Inferior parietal cortex (tissue), 1 donor: Measurements from ENCODE around the gene RUFY3.
"Not testable (repeated sequence)": the region's sequence is repeated elsewhere in the genome, so short reads cannot be mapped to it uniquely, and the experiment has no call there.

Experiments used
- DNase-seq: peaks from one replicate; pipeline ENCODE4 v3.0.0-alpha.2; 2016; ENCODE audit errors: extremely low spot score

The RUFY3 gene

GRCh38 chr4:70737409-70737808 is 15.6 kb downstream of the RUFY3 start:
- DNase-seq: no peak

DNA sequence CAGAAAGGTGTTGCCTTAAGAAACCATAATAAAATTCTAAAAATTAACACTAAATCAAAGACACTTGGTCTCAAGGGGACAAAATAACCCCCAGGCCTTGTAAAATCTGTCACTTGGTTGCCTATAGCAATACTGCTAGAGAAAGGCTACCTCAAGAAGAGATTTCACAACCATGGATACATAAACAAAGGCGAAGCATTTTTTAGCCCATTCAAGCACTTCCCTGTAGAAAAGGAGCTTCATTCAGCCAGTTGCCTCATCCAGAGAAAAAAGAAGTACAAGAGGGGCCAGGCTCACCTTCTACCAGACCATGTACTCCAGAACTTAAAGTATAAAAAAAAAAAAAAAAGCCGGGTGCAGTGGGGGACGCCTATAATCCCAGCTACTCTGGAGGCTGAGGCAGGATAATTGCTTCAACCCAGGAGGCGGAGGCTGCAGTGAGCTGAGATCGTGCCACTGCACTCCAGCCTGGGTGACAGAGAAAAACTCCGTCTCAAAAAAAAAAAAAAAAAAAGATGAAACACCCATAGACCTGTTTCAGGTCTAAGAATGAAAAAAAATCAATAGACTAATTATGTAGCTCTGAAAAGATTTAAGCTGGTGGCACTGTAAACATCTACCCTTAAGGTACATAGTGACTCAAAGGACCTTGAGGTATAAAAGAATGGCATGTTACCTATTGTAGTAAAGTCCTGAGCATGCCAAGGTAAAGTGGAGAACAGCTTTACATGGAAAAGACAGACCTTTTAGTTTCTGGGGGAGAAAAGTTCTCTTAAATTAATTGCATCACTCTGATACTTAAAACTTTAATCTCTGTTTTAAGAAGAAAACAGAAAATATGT is 18.0 kb downstream of the RUFY3 start:
- no peak for DNase-seq

DNA sequence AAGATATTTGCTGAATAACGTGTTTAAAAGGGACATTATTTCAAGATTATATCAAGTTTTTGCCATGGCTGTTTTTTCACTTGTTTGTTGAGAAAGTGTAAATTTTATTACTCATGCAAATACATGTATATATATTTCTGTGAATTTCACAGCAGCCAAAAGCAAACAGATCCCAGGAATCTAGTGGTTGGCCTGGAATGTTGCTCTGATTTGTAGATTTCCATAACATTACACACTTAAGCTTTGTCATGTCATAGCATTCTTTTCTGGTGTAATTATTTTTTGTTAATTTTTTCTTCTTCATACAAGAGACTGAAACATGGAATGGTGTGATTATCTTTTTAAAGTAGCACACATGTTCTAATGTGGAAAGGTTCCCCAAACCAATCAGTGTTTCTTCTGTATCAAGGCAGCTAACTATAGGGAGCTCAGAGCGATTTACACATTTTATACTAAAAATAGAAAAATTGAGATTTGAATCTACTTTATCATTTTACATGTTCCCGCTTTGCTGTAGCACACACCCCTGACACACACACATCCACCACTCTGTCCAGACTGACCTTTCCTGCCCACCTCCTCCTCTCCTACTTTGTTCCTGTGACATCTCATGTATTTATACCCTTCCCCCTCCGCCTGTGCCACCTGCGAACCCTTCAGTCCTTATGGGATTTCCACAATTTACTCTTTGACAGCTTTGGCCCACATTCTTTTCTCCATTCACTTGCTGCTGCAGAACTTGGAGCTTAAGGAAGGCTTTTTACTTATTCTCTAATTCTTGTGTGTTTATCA is 20.3 kb downstream of the RUFY3 start:
- DNase-seq: no peak

- no peak for DNase-seq
Measured at GRCh38 chr4:70743731-70744130, 22.0 kb downstream of the RUFY3 start.

GRCh38 chr4:70746179-70746839 is 24.5 kb downstream of the RUFY3 start:
- DNase-seq: no peak

GRCh38 chr4:70747874-70748273 is 26.1 kb downstream of the RUFY3 start:
- DNase-seq: no peak

DNA sequence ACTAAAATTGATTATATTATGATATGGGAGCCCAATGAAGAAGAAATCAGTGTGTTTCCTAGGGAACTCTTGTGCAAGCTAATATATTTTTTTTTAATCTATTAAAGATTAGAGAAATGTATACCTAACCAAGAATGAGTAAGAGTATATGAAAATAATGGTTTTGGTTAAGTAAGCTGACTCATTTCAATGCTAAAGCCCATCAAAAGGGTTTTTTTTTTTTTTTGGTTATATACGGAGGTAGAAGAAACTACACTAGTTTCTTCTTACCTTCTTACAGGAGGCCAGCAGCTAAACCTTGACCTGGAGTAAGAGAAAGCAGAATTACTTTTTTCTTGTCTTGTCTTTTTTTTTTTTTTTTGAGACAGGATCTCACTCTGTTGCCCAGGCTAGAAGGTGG is 27.5 kb downstream of the RUFY3 start:
- DNase-seq: no peak

DNA sequence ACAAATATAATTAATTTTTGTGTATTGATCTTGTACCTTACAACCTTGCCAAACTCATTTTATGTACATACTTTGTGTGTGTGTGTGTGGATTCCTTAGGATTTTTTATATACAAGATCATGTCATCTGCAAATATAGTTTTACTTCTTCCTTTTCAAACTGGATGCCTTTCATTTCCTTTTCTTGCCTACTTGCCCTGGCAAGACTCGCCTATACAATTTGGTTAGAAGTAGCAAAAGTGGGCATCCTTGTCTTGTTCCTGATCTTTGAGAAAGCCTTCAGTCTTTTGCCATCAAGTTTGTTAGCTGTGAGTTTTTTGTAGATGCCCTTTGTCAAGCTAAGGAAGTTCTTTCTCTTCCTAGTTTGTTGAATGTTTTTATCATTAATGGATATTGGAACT is 30.5 kb downstream of the RUFY3 start:
- DNase-seq: no peak

- no peak for DNase-seq
Measured at GRCh38 chr4:70753630-70754029, 31.9 kb downstream of the RUFY3 start.

GRCh38 chr4:70754470-70754869 is 32.7 kb downstream of the RUFY3 start:
- DNase-seq: no peak

DNA sequence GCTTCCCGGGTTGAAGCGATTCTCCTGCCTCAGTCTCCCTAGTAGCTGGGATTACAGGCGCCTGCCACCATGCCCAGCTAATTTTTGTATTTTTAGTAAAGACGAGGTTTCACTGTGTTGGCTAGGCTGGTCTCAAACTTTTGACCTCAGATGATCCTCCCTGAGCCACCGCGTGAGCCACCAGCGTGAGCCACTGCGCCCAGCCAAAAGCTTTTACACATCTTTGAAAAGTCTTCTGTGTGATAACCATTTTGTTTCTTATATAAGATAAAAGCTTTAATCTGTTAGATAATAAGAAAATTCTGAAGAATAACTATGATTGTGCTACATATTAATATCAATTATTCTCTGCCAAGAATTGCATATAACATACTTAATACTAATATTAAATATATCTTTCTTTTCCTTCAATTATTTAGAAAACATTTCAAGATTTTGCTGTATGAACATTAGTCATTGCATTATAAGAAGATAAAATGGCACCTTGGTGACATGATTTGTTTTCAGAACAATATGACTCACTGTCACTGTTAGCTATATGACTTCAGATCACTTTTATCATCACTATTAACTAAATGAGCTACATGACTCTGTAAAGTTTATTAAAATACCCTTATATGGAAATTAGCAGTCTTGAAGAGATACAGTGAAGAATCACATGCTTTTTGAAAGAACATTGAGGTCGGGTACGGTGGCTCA is 33.4 kb downstream of the RUFY3 start:
- no peak for DNase-seq

DNA sequence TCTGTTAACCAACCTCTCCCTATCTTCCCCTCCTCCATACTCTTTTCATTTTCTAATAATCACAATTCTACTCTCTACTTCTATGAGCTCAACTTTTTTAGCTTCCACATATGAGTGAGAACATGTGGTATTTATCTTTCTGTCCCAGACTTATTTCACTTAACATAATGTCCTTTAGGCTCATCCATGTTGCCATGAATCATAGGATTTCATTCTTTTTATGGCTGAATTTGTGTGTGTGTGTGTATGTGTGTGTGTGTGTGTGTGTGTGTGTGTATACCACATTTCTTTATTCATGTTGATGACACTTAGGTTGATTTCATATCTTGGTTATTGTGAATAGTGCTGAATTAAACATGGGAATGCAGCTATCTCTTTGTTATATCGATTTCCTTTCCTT is 37.4 kb downstream of the RUFY3 start:
- DNase-seq: no peak

- DNase-seq: no peak
Measured at GRCh38 chr4:70759627-70760026, 37.9 kb downstream of the RUFY3 start.

DNA sequence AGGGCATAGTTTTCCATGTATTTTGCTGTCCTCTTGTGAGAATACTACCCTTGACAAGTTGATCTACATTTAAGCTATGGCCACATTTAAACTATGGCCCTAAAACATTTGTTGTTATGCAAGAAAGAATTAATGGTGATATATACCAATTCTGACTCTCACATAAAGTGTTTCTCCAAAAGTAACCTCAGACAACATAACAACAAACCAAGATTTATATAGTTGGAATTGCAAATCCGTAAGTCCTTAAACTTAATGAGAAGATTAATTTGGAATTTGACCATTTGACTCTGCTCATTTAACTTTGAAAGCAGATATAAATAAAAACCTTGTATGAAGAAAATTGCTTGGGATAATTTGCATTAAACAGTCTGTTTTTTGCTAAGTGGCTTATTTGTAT is 38.9 kb downstream of the RUFY3 start:
- DNase-seq: no peak

GRCh38 chr4:70761276-70761816 is 39.6 kb downstream of the RUFY3 start:
- DNase-seq: no peak

- no peak for DNase-seq
Measured at GRCh38 chr4:70765368-70765767, 43.6 kb downstream of the RUFY3 start.

DNA sequence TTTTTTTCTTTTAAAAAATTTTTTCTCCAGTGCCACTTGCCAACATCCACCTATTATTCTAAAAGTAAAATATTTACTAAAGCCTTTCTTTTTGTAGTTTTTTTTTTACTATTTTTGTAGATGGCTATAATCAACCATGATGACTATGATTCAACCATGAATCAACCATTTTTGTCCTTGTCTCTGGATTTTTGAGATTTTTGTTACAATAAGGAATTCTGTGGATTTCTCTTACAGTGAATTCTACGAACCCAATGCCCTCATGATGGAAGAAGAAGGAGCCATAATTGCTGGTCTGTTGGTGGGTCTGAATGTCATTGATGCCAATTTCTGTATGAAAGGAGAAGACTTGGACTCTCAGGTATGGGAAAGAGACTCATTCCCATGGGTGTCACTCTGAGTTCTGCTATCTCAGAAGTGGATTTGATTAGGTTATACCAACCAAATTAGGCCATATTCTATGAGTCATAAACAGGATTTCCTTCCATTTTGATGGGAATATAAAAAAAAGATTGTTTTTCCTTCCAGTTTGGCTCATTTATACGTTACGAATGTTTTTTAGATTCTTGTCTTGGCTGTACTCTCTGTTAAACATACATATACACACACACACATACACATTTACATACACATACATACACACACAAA is 46.7 kb downstream of the RUFY3 start:
- DNase-seq: no peak

DNA sequence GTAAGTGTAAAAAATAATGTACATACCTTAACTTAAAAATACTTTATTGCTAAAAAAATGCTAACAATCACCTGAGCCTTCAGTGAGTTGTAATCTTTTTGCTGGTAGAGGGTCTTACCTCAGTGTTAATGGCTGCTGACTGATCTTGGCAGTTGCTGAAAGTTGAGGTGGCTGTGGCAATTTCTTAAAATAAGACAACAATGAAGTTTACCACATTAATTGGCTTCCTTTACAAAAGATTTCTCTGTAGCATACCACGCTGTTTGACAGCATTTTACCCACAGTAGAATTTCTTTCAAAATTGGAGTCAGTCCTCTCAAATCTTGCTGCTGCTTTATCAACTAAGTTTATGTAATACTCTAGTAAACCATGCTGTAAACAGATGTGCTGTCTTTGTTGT is 47.6 kb downstream of the RUFY3 start:
- not testable (repeated sequence) for DNase-seq

GRCh38 chr4:70772929-70773555 is 51.3 kb downstream of the RUFY3 start:
- no peak for DNase-seq

GRCh38 chr4:70778888-70779422 is 57.2 kb downstream of the RUFY3 start:
- DNase-seq: no peak
